ENCODE measurements around the gene PGD. TPM values are rescaled to one million over a fixed set of nuclear protein-coding genes. Genes with fewer than 3 reads are reported as not detected.
"Not testable (repeated sequence)": the region's sequence is repeated elsewhere in the genome, so short reads cannot be mapped to it uniquely, and the experiment has no call there.

The PGD gene
- total RNA-seq, 2 donors from 2014 or later, result 77.1 to 151 TPM

- Histone ChIP-seq H3K27ac (no peak overlapping the region), H3K36me3 (peaks cover 0 to 8% of the 10 kb centered on the region in 2 donors), H3K27me3 (replicated peaks; ENCODE audit: insufficient read depth) (no peaks in the 10 kb centered on the region), H3K4me1 (replicated peaks) (peaks cover 3% of the 10 kb centered on the region), H3K4me3 (no peak overlapping the region), H3K9me3 (no peaks in the 10 kb centered on the region)
- TF ChIP-seq POLR2A (IDR thresholded peaks at IDR 0.05) (no peak), POLR2AphosphoS5 (IDR thresholded peaks at IDR 0.05) (no peak), CTCF (IDR thresholded peaks at IDR 0.05) (no peak)
- intact Hi-C loops (cut with DNase I), result no loop called here
- 86% methylated on average over 9 of the region's 9 CpGs for WGBS
- no peak for DNase-seq (ENCODE audit: low spot score)
Observed at GRCh38 chr1:10402729-10403274, 3.9 kb downstream of the PGD start.

GRCh38 chr1:10407201-10407600 is 8.3 kb downstream of the PGD start:
- DNase-seq (ENCODE audit: low spot score), result no peak
- intact Hi-C loops (cut with DNase I), result no loop called here

DNA sequence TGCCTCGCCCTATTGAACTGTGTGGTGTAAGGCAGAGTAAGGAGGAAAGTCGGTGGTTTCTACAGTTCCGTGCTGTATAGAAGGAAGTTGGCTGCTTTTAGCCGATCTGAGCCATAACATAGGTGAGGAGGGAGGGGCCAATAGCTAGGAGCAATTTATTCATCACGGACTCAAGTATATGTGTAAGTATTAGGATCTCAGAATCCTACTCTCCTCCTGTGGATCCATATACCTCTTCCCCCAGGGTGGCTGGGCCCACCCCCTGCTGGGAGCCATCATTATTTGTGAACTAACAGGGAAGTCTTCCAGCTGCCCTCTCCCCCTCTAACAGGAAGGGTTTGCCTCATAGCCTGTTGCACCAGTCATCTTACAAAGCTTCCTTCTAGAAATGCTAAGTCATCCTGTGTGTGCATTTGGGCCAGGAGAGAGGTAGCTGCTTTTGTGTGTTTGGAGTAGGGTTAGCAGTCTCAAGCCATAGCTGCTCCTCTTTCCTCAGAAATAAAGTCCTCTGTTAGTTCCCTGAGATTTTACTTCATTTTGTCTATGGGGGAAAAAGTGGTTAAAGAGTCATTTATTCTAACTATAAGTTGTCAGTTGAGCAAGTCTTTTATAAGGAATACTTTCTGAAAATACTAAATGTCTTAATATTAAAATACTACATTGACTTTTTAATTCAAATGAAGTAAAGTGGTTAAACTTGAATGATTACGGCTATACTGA is 16.5 kb downstream of the PGD start:
- H3K27me3 ChIP-seq (replicated peaks; ENCODE audit: insufficient read depth), result no peaks in the 10 kb centered on the region
- 84% methylated on average over 6 of the region's 6 CpGs for WGBS
- H3K36me3 ChIP-seq, result peaks cover 6 to 16% of the 10 kb centered on the region in 2 donors
- no peaks in the 10 kb centered on the region for H3K9me3 ChIP-seq
- no peaks in the 10 kb centered on the region for H3K4me1 ChIP-seq (replicated peaks)
- no peak overlapping the region for H3K27ac ChIP-seq
- intact Hi-C loops (cut with DNase I), result no loop called here
- TF ChIP-seq CTCF (IDR thresholded peaks at IDR 0.05) (no peak), POLR2A (IDR thresholded peaks at IDR 0.05) (no peak), POLR2AphosphoS5 (IDR thresholded peaks at IDR 0.05) (no peak)
- no peak overlapping the region for H3K4me3 ChIP-seq
- no peak for DNase-seq (ENCODE audit: low spot score)

More at GRCh38 chr1:10407201-10407600, 8.3 kb downstream of the PGD start:
- TF ChIP-seq CTCF (IDR thresholded peaks at IDR 0.05) (no peak), POLR2A (IDR thresholded peaks at IDR 0.05) (no peak), POLR2AphosphoS5 (IDR thresholded peaks at IDR 0.05) (no peak)
- H3K4me3 ChIP-seq, result no peak overlapping the region
- WGBS, result 94% methylated on average over 2 of the region's 2 CpGs
- no peaks in the 10 kb centered on the region for H3K4me1 ChIP-seq (replicated peaks)
- no peak overlapping the region for H3K27ac ChIP-seq
- H3K27me3 ChIP-seq (replicated peaks; ENCODE audit: insufficient read depth), result no peaks in the 10 kb centered on the region
- no peaks in the 10 kb centered on the region for H3K9me3 ChIP-seq
- H3K36me3 ChIP-seq, result peaks cover 6 to 13% of the 10 kb centered on the region in 2 donors

DNA sequence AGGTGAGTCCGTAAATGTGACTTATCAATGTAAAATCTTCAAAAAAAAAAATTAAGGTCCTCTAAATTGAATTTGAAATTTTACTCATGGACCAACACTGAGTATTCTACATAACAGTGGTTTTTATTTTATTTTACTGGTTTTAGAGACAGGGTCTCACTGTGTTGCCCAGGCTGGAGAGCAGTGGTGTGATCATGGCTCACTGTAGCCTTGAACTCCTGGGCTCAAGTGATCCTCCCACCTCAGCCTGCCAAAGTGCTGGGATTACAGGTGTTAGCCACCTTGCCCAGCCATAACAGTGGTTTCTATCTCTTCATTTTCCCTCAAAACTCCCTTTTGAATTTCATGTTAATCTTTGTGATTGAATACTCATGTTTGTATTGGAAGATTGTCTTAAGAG is 17.1 kb downstream of the PGD start:
- H3K4me1 ChIP-seq (replicated peaks); H3K4me3 ChIP-seq; H3K27ac ChIP-seq; H3K9me3 ChIP-seq; intact Hi-C loops (cut with DNase I); DNase-seq (ENCODE audit: low spot score); H3K27me3 ChIP-seq (replicated peaks; ENCODE audit: insufficient read depth): not testable (repeated sequence)
- H3K36me3 ChIP-seq, result peaks cover 6 to 16% of the 10 kb centered on the region in 2 donors
- 94% methylated on average over 1 of the region's 1 CpG for WGBS

GRCh38 chr1:10418741-10419140 is 19.9 kb downstream of the PGD start:
- DNase-seq (ENCODE audit: low spot score); H3K36me3 ChIP-seq; H3K4me3 ChIP-seq; intact Hi-C loops (cut with DNase I); H3K27ac ChIP-seq; H3K4me1 ChIP-seq (replicated peaks); H3K9me3 ChIP-seq; H3K27me3 ChIP-seq (replicated peaks; ENCODE audit: insufficient read depth): not testable (repeated sequence)
- 92% methylated on average over 8 of the region's 8 CpGs for WGBS

DNA sequence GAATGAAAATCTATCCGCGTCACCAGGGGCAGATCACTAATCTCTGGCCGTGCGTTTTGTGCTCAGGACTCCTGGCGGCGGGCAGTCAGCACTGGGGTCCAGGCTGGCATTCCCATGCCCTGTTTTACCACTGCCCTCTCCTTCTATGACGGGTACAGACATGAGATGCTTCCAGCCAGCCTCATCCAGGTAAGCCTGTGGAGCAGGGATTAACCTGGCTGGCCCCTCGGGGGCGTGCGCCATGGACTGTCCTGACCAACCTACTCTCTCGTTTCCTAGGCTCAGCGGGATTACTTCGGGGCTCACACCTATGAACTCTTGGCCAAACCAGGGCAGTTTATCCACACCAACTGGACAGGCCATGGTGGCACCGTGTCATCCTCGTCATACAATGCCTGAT is 20.5 kb downstream of the PGD start:
- no peak for DNase-seq (ENCODE audit: low spot score)
- Histone ChIP-seq H3K27me3 (replicated peaks; ENCODE audit: insufficient read depth) (no peaks in the 10 kb centered on the region), H3K4me3 (no peak overlapping the region), H3K27ac (no peak overlapping the region), H3K36me3 (peaks cover 0 to 8% of the 10 kb centered on the region in 2 donors), H3K9me3 (no peaks in the 10 kb centered on the region), H3K4me1 (replicated peaks) (no peaks in the 10 kb centered on the region)
- intact Hi-C loops (cut with DNase I), result no loop called here
- TF ChIP-seq POLR2AphosphoS5 (IDR thresholded peaks at IDR 0.05), result no peak
- TF ChIP-seq POLR2A (IDR thresholded peaks at IDR 0.05), result no peak
- no peak for TF ChIP-seq CTCF (IDR thresholded peaks at IDR 0.05)
- WGBS, result 91% methylated on average over 15 of the region's 15 CpGs

Measured in prostate gland (tissue), 2 donors.